Activated CD4-positive, CD25-positive, alpha-beta regulatory T cell treated with anti-CD3 and anti-CD28 coated beads, Interleukin-2, amount 50 U/mL, for 72 hours (primary cell): Measurements from ENCODE around the gene TTC3.
"Not testable (repeated sequence)": the region's sequence is repeated elsewhere in the genome, so short reads cannot be mapped to it uniquely, and the experiment has no call there.

ENCODE experiments used
- DNase-seq: peaks from one replicate; pipeline ENCODE4 v3.0.0; 2021

TTC3 gene

GRCh38 chr21:37072988-37073416, at the start of gene TTC3, which contains the start of gene PIGP:
Gene TTC3 (plus strand): TSS chr21:37073254. CDS start chr21:37087258, 14,004 bp downstream.
Gene PIGP (minus strand): TSS chr21:37073071. CDS start chr21:37072515, 556 bp downstream.
- peak; percentile 98 for DNase-seq

GRCh38 chr21:37026499-37026898, 46.6 kb upstream of the TTC3 start:
- no peak for DNase-seq

- DNase-seq = no peak
Measured at GRCh38 chr21:37028570-37028969, 44.5 kb upstream of the TTC3 start.

- DNase-seq = no peak
Measured at GRCh38 chr21:37030864-37031263, 42.2 kb upstream of the TTC3 start.

- DNase-seq = no peak
Measured at GRCh38 chr21:37032293-37032692, 40.8 kb upstream of the TTC3 start.

- DNase-seq = no peak
Measured at GRCh38 chr21:37032877-37033471, 40.1 kb upstream of the TTC3 start.

DNA sequence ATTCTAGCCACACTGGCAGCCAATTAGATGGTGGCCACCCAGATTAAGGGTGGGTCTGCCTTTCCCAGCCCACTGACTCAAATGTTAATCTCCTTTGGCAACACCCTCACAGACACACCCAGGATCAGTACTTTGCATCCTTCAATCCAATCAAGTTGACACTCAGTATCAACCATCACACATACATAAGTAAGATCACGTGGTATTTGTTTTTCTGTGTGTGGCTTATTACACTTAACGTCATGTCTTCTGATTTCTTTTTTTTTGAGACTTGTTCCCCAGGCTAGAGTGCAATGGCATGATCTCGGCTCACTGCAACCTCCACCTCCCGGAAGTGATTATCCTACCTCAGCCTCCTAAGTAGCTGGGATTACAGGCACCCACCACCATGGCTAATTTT, 38.7 kb upstream of the TTC3 start:
- not testable (repeated sequence) for DNase-seq

DNA sequence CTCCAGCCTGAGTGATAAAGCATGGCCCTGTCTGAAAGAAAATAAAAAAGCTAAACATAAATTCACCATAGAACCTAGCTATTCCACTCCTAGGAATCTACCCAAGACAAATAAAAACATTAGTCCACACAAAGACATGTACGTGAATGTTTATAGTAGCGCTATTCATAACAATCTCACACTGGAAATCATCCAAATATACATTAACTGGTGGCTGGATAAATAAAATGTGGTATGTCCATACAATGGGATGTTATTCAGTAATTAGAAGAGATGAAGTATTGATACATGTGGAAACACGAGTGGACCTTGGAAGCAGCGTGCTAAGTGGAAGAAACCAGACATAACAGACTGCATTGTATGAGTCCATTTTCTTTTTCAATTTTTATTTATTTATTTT, 36.9 kb upstream of the TTC3 start:
- DNase-seq = no peak

GRCh38 chr21:37039411-37040075, 33.5 kb upstream of the TTC3 start:
- no peak for DNase-seq

DNA sequence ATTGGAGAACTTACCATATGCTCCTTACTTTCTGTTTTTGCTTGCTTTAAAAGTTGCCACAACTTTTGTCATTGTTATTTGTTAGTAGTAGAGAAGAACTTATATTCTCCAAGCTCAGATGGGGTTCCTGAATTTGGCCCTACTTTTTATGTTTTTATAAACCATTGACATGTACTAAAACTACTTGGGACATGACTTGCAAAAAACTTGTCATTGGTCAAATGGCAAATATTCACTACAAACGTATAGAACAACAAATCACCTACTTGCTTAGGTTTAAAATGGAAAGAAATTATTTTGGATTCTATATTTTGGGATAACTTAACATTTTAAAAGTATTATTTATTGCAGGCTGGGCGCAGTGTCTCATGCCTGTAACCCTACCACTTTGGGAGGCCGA, 32.8 kb upstream of the TTC3 start:
- no peak for DNase-seq

GRCh38 chr21:37041706-37042271, 31.3 kb upstream of the TTC3 start:
- DNase-seq = no peak

GRCh38 chr21:37043818-37044217, 29.2 kb upstream of the TTC3 start:
- no peak for DNase-seq

DNA sequence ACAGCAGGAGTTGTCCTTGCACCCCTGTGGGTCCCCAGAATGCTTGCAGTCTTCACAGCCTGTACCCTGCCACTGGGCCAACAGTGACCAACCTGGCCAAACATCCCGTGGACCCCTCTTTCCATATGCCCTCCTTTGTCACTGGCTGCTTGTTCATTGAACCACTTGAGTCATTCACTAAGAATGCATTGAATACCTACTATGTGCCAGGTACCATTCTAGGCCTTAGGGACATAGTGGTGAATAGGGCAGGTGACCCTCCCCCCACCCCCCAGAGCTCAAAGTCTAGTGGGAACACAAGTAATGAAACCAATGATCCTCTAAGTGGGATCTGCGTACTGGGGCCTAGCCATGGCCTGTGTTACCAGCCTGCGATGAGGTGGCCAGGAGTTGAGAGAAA, 28.4 kb upstream of the TTC3 start:
- DNase-seq = no peak

- no peak for DNase-seq
Measured at GRCh38 chr21:37045149-37045548, 27.9 kb upstream of the TTC3 start.

DNA sequence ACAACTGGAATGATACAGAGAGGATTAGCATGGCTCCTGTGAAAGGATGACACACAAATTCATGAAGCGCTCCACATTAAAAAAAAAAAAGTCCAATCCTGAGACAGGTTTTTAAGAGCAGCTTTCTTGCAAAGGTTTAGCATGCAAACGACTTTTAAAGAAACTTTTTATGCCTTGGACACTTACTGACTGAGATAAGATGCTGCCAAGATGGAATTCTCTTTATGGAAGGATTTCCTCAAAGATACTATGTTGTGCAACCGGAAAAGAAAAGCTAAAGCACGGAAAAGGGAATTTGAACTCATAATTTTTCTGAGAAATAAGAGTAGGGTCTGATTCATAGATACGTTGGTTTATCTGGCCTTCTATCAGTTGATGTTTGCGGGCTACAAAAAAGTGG, 27.5 kb upstream of the TTC3 start:
- no peak for DNase-seq

DNA sequence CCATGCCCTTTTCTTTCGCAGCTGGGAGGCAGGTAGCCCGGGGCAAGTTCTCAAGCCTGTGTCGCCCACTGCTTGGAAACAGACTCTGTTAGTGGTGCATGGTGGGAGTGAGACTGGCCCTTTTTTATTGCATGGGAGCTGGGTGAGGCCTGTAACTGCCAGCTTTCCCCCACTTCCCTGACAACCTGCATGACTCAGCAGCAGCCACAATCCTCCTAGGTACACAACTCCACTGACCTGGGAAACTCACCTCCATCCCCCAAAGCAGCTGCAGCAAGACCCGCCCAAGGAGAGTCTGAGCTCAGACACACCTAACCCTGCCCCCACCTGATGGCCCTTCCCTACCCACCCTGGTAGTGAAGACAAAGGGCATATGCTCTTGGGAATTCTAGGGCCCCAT, 26.0 kb upstream of the TTC3 start:
- no peak for DNase-seq

DNA sequence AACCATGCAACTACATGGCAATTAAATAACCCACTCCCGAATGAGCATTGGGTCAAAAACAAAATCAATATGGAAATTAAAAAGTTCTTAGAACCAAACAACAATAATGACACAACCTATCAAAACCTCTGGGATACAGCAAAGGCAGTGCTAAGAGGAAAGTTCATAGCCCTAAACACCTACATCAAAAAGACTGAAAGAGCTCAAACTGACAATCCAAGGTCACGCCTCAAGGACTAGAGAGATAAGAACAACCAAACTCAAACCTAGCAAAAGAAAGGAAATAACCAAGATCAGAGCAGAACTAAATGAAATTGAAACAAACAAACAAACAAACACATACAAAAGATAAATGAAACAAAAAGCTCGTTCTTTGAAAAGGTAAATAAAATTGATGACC, 23.3 kb upstream of the TTC3 start:
- DNase-seq = not testable (repeated sequence)

DNA sequence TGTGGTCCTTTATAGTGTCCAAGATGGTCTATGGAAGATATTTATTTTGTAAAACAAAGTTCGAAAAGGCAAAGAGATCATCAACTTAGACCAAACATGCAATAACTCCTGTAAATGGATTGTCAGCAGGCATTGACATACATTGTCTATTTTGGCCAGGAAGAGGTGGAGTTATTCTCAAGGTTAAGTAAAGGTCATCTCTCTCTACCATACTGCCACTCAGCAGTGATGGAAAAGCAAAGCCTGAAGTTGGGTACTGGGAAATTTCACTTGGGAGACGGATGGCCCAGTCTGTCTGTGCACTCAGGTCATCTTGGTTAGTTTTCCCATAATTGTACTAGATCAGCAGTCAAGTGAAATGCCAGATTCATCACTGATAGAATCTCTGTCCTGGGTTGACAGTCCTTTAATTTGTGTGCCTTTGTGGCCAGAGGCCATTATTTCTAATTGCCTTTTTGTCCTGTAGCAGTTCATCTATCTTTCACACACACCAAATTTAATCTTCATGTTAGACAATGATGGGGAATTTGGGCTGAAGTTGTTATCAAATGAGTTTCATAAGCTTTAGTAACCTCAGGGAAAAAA, 17.7 kb upstream of the TTC3 start:
- no peak for DNase-seq

- DNase-seq = no peak
Measured at GRCh38 chr21:37057614-37058013, 15.4 kb upstream of the TTC3 start.

- DNase-seq = no peak
Measured at GRCh38 chr21:37058261-37058660, 14.8 kb upstream of the TTC3 start.

DNA sequence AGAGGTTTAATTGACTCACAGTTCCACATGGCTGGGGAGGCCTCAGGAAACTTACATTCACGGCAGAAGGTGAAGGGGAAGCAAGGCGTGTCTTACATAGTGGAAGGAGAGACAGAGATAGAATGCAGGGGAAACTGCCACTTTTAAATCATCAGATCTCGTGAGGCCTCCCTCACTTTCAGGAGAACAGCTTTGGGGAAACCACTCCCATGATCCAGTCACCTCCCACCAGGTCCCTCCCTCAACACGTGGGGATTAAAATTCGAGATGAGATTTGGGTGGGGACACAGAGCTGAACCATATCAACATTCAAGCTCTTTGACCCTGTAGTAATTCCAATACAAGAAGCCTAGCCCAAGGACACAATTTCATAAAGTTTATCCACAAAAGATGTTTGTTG, 13.9 kb upstream of the TTC3 start:
- DNase-seq = no peak

GRCh38 chr21:37060296-37060695, 12.8 kb upstream of the TTC3 start:
- no peak for DNase-seq

DNA sequence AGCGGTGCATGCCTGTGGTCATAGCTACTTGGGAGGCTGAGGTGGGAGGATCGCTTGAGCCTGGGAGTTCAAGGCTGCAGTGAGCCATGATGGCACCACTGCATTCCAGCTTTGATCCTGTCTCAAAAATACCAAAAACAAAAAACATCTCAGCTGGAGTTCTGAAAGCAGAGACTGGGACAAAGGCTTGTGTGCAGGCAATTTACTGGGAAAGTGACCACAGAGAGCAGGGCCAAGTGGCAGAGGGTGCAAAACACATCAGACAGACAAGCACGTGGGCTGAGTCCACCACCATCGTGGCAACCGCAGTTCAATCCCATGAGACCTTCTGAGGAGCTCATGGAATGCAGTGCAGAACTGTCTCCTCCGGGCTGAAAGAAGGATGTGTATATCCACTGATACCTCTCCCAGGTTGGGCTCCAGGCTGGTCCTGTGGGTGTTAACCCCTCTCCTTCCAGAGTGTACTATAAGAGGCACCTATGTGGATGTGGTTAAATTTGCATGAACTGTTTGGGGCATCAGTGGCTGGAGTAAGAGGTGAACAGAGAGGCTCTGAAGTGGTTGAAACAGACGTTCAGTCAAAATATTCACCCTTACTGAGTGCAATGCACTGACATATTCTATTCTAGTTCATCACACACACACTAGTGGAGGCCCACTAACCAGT, 11.0 kb upstream of the TTC3 start:
- DNase-seq = no peak

- no peak for DNase-seq
Measured at GRCh38 chr21:37062593-37062935, 10.5 kb upstream of the TTC3 start.
